Suprapubic skin (tissue), 4 donors: ENCODE measurements around the gene HMG20B. TPM values are rescaled to one million over a fixed set of nuclear protein-coding genes. Genes with fewer than 3 reads are reported as not detected.

Experiments used
- DNase-seq, 2 donors: peaks; one replicate each; pipeline ENCODE4 v3.0.0-alpha.2; 2019; ENCODE audit warnings: low spot score in 2 of 2
- H3K27ac ChIP-seq: fragments of 200-600 bp; sonication (generic); one replicate; pipeline ENCODE4 v1.5.1; 2019
- H3K27me3 ChIP-seq: fragments of 200-600 bp; sonication (generic); one replicate; pipeline ENCODE4 v1.5.1; 2019
- H3K36me3 ChIP-seq: fragments of 200-600 bp; sonication (generic); one replicate; pipeline ENCODE4 v1.5.1; 2019
- H3K4me1 ChIP-seq: fragments of 200-600 bp; sonication (generic); one replicate; pipeline ENCODE4 v1.5.1; 2019
- H3K4me3 ChIP-seq: fragments of 200-600 bp; sonication (generic); one replicate; pipeline ENCODE4 v1.5.1; 2019; ENCODE audit warnings: mild to moderate bottlenecking
- H3K9me3 ChIP-seq: fragments of 200-600 bp; sonication (generic); one replicate; pipeline ENCODE4 v1.5.1; 2019
- CTCF ChIP-seq, 2 donors: fragments of 200-600 bp in 1 of 2; fragments of 450-650 bp in 1 of 2; sonication (generic) in 1 of 2; IDR thresholded peaks; one replicate each; pipeline ENCODE4 v1.5.1; 2016 to 2019; ENCODE audit warnings: antibody characterized with exemption in 2 of 2, mild to moderate bottlenecking in 1 of 2, moderate library complexity in 1 of 2
- EP300 ChIP-seq: sonication (generic); formaldehyde crosslinking; IDR thresholded peaks from one replicate; pipeline ENCODE4 v1.6.1; 2017; ENCODE audit warnings: antibody characterized with exemption
- POLR2A ChIP-seq, 2 donors: fragments of 450-650 bp; IDR thresholded peaks; one replicate each; pipeline ENCODE4 v1.6.1; 2017; ENCODE audit warnings: antibody characterized with exemption in 2 of 2, mild to moderate bottlenecking in 2 of 2, moderate library complexity in 2 of 2
- POLR2AphosphoS5 ChIP-seq, 3 donors: sonication (generic); formaldehyde crosslinking; IDR thresholded peaks; one replicate each; pipeline ENCODE4 v1.6.1; 2017; ENCODE audit warnings: antibody characterized with exemption in 3 of 3
- WGBS: methylation state at CpG from one replicate; pipeline ENCODE4 v1.1.5; 2018; 5-methylcytosine and 5-hydroxymethylcytosine counted together
- total RNA-seq, 4 donors: library from RNA; depleted of rRNA; stranded (reverse); fragments of >200 nt; gene quantifications; one replicate each; pipeline ENCODE4 v1.1.0, GENCODE V29; 2016

The HMG20B gene
- total RNA-seq, 4 donors from 2014 or later = 87.9 to 135 (median 118) TPM

- peaks cover 54% of the 10 kb centered on the region for H3K4me1 ChIP-seq
- WGBS = 8% methylated on average over 14 of the region's 46 CpGs
- peak within 1 kb of the TSS; percentile 57 for H3K27ac ChIP-seq
Observed at GRCh38 chr19:3606690-3607289, 34.0 kb downstream of the HMG20B start, which contains the start of gene TBXA2R. Gene TBXA2R (minus strand): TSS chr19:3606875. CDS start chr19:3600634, 6,241 bp downstream.

GRCh38 chr19:3607303-3608078, 34.7 kb downstream of the HMG20B start:
- TF ChIP-seq EP300 = no peak
- no peak for TF ChIP-seq CTCF (IDR thresholded peaks at IDR 0.05)
- no peak for TF ChIP-seq POLR2AphosphoS5 (IDR thresholded peaks at IDR 0.05)
- no peak for TF ChIP-seq POLR2A (IDR thresholded peaks at IDR 0.05)
- 38% methylated on average over 22 of the region's 22 CpGs for WGBS
- peaks cover 8% of the 10 kb centered on the region for H3K27me3 ChIP-seq
- peak overlapping the region; percentile 57 for H3K27ac ChIP-seq
- DNase-seq = peak in 1 of 2 donors; percentile 63
- H3K36me3 ChIP-seq = peaks cover 24% of the 10 kb centered on the region
- peak overlapping the region; percentile 49 for H3K4me3 ChIP-seq
- peaks cover 54% of the 10 kb centered on the region for H3K4me1 ChIP-seq
- H3K9me3 ChIP-seq = no peaks in the 10 kb centered on the region

More at GRCh38 chr19:3606690-3607289, 34.0 kb downstream of the HMG20B start, which contains the start of gene TBXA2R:
- TF ChIP-seq EP300 = no peak
- TF ChIP-seq CTCF (IDR thresholded peaks at IDR 0.05) = no peak
- no peak for TF ChIP-seq POLR2A (IDR thresholded peaks at IDR 0.05)
- TF ChIP-seq POLR2AphosphoS5 (IDR thresholded peaks at IDR 0.05) = no peak
- H3K27me3 ChIP-seq = peaks cover 8% of the 10 kb centered on the region
- peaks cover 17% of the 10 kb centered on the region for H3K36me3 ChIP-seq
- peak in 1 of 2 donors; percentile 84 for DNase-seq
- H3K9me3 ChIP-seq = no peaks in the 10 kb centered on the region
- H3K4me3 ChIP-seq = peak within 1 kb of the TSS; percentile 49

GRCh38 chr19:3608079-3608641, 35.4 kb downstream of the HMG20B start:
- Histone ChIP-seq H3K27ac (peak overlapping the region; percentile 5), H3K27me3 (peaks cover 8% of the 10 kb centered on the region), H3K9me3 (no peaks in the 10 kb centered on the region), H3K4me1 (peaks cover 54% of the 10 kb centered on the region), H3K36me3 (peaks cover 31% of the 10 kb centered on the region), H3K4me3 (peak overlapping the region; percentile 49)
- no peak for DNase-seq
- WGBS = 76% methylated on average over 3 of the region's 3 CpGs
- TF ChIP-seq EP300 = no peak
- no peak for TF ChIP-seq POLR2A (IDR thresholded peaks at IDR 0.05)
- no peak for TF ChIP-seq CTCF (IDR thresholded peaks at IDR 0.05)
- no peak for TF ChIP-seq POLR2AphosphoS5 (IDR thresholded peaks at IDR 0.05)

GRCh38 chr19:3608750-3609322, 36.1 kb downstream of the HMG20B start:
- Histone ChIP-seq H3K36me3 (peaks cover 38% of the 10 kb centered on the region), H3K4me1 (peaks cover 54% of the 10 kb centered on the region), H3K27ac (peak overlapping the region; percentile 5), H3K9me3 (no peaks in the 10 kb centered on the region), H3K27me3 (peaks cover 8% of the 10 kb centered on the region), H3K4me3 (no peak overlapping the region)
- TF ChIP-seq EP300 = no peak
- TF ChIP-seq POLR2A (IDR thresholded peaks at IDR 0.05) = no peak
- TF ChIP-seq CTCF (IDR thresholded peaks at IDR 0.05) = no peak
- no peak for TF ChIP-seq POLR2AphosphoS5 (IDR thresholded peaks at IDR 0.05)
- WGBS = 59% methylated on average over 5 of the region's 21 CpGs
- peak in 1 of 2 donors; percentile 60 for DNase-seq
